ENCODE results near the gene PEAK1.

The PEAK1 gene

DNA sequence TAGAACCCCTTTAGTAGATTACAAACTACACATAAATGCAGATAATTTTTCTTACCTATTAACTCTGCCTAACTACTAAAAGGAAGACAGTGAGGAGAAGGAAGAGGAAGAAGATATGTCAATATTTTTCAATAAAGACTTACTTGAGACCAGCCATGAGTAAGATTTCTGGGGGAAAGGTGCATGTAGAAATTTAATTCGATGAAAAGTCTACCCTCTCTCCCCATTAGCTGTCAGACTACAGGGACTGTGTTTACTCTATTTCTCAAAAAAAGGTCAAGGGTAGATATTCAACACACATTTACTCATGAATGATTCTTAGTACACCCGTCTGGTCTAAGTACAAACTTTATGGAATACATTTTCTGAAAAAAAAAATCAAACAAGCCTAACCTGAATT lies 355.8 kb downstream of the PEAK1 start:
- no peak for DNase-seq (ENCODE audit: low read depth)

DNA sequence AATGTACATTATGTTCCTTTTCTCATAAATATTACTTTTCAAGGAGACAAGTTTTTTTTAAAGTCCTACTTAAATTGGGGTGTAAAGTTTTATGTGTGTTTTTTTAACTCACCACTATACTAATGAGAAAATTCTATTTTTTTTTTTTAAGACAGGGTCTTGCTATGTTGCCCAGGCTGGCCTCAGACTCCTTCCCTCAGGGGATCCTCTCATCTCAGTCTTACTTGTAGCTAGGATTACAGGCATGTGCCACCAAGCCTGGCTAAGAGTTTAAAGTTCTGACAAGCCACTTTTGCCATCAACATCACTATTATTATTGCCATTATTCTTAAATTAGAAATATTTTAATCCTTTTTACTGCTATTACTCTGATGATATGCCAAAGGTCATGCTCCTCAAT lies 356.7 kb downstream of the PEAK1 start:
- no peak for DNase-seq (ENCODE audit: low read depth)

DNA sequence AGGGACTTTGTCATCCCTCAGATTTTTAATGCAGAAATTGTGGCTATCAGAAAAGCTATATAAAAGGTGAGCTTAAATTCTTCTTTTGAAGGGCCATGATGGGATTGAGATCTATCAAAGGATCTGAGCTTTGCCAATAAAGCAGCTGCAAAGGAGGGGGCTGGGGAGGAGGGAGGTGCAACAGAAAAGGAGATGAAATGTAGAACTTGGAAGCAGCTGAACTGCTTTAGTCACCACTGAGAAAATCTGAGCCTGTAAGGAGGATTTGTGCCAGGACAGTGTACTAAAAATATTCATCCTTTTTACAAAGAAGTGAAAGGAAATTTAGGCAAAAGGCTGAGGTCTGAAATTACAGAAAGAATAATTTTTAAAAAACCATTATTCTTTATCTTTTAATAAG lies 359.4 kb downstream of the PEAK1 start:
- DNase-seq (ENCODE audit: low read depth): no peak

DNA sequence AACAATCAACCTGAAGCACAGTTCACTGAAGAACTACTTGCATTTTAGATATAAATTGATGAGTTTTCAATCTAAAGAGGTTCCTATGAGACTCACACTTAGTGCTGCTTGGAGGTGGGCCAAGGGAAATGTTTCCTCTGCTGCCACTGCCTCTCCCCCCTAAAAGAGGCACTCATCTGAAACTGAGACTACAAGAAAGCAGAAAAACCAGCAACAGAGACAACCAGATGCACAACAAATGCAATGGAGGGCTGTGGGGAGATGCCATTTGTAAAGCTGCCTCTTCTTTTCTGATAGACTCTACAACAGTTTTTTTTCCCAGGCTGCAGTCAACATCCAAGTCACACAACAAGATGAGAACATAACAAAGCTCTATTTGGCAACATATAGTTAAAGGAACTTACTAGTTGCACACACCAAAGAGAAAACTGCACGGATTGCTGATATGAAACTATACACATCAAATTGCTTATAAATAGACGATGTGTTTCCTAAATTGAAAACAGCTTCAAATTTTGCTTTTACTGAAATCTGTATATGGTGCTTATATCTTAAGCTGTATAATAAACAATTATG lies 360.0 kb downstream of the PEAK1 start:
- DNase-seq (ENCODE audit: low read depth): no peak

DNA sequence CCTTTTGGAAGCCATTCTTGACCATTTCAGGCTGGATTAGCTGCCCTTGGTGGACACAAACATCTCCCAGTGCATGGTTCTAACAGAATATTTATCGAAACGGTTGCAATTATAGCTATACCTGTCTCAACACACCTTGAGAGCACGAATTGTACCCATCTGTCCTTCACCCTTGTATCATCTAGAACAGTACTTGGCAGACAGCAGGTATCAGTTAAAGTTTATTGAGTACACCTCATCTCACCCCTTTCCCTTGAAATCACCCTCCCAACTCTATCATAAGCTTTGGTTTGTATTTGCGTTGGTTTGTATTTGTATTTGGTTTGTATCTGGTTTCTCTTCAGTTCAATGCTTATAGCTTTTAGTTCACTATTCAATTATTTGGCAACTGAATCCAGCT lies 361.4 kb downstream of the PEAK1 start:
- no peak for DNase-seq (ENCODE audit: low read depth)

DNA sequence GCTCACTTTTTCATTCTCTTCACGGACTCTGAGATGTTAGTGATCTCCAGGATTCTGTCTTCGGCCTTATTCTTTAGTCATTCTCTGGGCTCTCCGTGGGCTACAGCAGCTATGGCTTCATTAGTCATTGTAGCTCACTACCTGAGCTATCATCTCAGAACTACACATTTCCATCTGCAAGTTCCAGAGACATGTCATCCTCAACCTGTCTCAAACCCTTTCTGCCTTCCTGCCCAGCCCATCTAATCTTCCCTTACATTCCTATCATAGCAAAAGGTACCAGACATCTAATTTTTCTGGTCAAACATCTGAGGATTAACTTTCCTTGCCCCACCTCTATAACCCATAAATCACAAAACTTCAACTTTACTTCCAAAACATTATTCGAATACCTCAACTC lies 362.2 kb downstream of the PEAK1 start:
- DNase-seq (ENCODE audit: low read depth): no peak

DNA sequence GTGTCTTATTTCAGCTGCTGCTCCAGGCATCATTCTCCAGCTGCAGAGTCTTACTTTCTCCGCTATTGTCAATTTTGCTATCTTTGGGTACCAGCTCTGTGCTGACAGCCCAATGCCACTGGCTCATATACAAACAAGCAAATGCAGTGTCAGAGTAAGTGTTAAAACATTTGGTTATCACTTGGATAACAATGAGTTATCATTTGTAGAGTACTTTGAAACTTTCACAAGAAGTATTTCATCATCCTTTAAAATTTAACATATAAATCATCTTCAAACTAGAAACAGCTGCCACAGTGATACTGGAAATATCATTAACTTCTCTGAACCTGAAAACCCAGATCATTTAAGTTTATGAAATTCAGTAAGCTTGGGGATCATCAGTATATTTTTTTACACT lies 362.8 kb downstream of the PEAK1 start:
- no peak for DNase-seq (ENCODE audit: low read depth)

DNA sequence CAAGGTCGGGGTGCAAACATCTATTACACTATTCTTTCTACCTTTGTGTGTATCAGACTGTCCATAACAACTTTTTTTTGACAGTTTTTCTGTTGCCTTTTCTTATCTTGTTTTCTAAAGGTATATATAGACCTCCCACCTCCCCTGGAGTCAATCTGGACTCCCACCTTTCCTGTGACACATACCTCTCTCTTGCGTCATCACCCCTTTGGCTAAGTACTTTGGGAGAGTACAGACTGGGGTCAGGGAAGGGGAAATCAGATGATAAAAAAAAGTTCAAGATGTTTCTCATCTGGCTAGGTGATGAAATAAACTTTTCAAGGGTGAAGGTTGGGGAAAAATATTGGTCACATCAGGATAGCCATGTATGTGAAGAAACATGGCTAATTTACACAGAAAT lies 366.2 kb downstream of the PEAK1 start:
- DNase-seq (ENCODE audit: low read depth): no peak

DNA sequence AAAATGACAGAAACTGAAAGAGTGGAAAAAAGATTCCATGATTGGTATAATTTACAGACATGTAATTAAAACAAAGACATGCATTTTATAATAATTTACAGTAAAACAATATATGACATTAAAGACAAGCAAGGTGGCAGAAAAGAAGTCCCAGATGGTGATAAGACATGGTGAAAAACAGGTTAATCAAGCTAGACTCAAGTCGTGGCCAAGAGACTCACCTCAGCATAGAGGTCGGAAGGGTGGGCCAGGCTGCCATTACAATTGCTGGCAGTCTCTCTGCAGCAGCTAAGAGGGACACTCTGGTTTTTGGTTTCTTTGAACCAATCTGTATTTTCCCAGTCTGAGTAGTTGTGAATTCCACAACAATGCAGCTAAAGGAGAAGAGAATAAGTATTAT lies 367.3 kb downstream of the PEAK1 start:
- DNase-seq (ENCODE audit: low read depth): no peak
